ENCODE measurements around the gene IL5. TPM values are rescaled to one million over a fixed set of nuclear protein-coding genes. Genes with fewer than 3 reads are reported as not detected.

IL5 gene
- total and polyA plus RNA-seq, 5 donors = not detected

- intact Hi-C loops (cut with DNase I) = no loop called here
- peaks cover 3% of the 10 kb centered on the region for H3K4me1 ChIP-seq (ENCODE audit: control insufficient read depth, insufficient read depth, low read length)
- no peaks in the 10 kb centered on the region for H3K27me3 ChIP-seq (ENCODE audit: control insufficient read depth, insufficient read depth)
- no peak for ATAC-seq
- H3K9me3 ChIP-seq (ENCODE audit: control insufficient read depth, low read length) = no peaks in the 10 kb centered on the region
- H3K27ac ChIP-seq (ENCODE audit: low read length) = no peak overlapping the region
- DNase-seq = no peak
- 84% methylated on average over 2 of the region's 2 CpGs for WGBS
- H3K4me3 ChIP-seq (ENCODE audit: low read length) = no peak overlapping the region
Measured at GRCh38 chr5:132505641-132506040, 37.7 kb downstream of the IL5 start.

GRCh38 chr5:132504746-132505145 lies 38.6 kb downstream of the IL5 start:
- H3K27ac ChIP-seq (ENCODE audit: low read length) = no peak overlapping the region
- 85% methylated on average over 4 of the region's 4 CpGs for WGBS

DNA sequence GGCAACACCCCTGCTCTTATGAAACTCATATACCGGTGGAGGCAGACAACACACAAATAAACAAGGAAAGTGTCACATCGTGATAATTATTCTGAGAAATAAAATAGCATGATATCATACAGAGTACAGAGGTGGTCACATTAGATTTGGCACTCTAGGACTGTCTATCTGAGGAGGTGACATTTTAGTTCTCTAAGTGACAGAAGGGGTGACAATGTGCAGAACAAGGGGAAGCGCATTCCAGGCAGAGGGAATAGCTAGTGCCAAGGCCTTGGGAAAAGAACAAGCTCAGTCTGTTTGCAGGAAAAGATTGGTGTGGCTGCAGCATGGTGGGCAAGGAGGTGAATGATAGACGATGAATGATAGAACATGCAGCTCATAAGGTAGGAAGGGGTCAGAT lies 40.1 kb downstream of the IL5 start:
- no peaks in the 10 kb centered on the region for H3K9me3 ChIP-seq (ENCODE audit: control insufficient read depth, low read length)
- H3K27ac ChIP-seq (ENCODE audit: low read length) = no peak overlapping the region
- 63% methylated on average over 4 of the region's 4 CpGs for WGBS
- DNase-seq = no peak
- H3K27me3 ChIP-seq (ENCODE audit: control insufficient read depth, insufficient read depth) = no peaks in the 10 kb centered on the region
- peaks cover 3% of the 10 kb centered on the region for H3K4me1 ChIP-seq (ENCODE audit: control insufficient read depth, insufficient read depth, low read length)
- intact Hi-C loops (cut with DNase I) = loop anchor here in 2 of 4 donors (5.0 kb wide), 2 partner anchors 111 to 116 kb away; no protein-coding TSS in a partner anchor
- no peak overlapping the region for H3K4me3 ChIP-seq (ENCODE audit: low read length)
- ATAC-seq = no peak

More at GRCh38 chr5:132504746-132505145, 38.6 kb downstream of the IL5 start:
- Histone ChIP-seq H3K27me3 (ENCODE audit: control insufficient read depth, insufficient read depth) (no peaks in the 10 kb centered on the region), H3K4me3 (ENCODE audit: low read length) (no peak overlapping the region), H3K9me3 (ENCODE audit: control insufficient read depth, low read length) (no peaks in the 10 kb centered on the region), H3K4me1 (ENCODE audit: control insufficient read depth, insufficient read depth, low read length) (peaks cover 3% of the 10 kb centered on the region)
- intact Hi-C loops (cut with DNase I) = loop anchor here in 2 of 4 donors (5.0 kb wide), 2 partner anchors 112 to 117 kb away; no protein-coding TSS in a partner anchor
- DNase-seq (no peak), ATAC-seq (no peak)

DNA sequence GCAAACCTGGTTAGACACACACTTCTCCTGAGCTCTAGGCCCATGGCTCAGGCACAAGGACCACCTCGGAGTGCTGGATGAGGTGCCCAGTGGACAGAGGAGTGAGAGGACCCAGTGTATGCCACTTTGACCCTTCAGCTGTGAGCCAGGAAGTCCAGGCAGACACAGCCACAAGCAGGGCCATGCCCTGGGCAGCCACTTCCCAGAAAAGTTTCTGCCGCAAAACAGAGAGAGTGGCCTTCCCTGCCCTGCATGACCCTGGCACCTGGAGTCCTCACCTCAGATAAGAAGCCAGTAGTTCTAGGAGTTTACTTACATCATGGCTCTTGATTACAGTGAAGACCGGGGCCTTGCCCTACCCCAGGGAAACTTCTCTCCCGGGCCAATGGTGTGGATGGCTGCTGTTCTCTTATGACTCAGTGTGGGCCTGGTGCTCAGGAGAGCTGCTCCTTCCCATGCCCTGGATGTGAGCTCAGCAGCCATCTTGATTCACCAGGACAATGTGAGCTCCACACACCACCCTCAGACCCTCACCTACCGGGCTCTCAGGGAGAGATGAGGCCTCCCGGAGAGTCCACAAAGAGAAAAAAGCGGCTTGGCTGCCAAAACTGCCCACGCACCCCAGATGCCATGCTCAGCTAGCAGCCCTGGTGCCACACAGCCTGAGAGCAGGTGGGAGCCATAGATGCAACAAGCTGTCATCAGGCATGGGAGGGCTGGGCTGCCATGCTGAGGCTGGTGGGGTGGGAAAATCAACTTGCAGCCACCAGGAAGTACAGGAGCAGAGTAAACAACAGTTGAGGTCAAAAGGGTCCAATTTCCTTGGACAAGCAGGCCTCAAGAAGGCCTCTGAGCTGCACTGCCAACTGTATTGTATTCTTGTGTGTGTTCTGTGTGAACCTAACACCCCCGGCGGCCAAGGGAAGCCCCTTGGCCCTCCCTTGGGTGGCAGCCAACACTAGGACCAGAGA lies 41.1 kb downstream of the IL5 start:
- Histone ChIP-seq H3K27me3 (ENCODE audit: control insufficient read depth, insufficient read depth) (no peaks in the 10 kb centered on the region), H3K9me3 (ENCODE audit: control insufficient read depth, low read length) (no peaks in the 10 kb centered on the region), H3K4me1 (ENCODE audit: control insufficient read depth, insufficient read depth, low read length) (peaks cover 10% of the 10 kb centered on the region), H3K27ac (ENCODE audit: low read length) (peak overlapping the region; percentile 15), H3K4me3 (ENCODE audit: low read length) (no peak overlapping the region)
- intact Hi-C loops (cut with DNase I) = loop anchor here (2.0 to 5.0 kb wide), 3 partner anchors 110 to 115 kb away; no protein-coding TSS in a partner anchor
- WGBS = 70% methylated on average over 10 of the region's 10 CpGs
- DNase-seq (peak in 1 of 3 donors; percentile 58), ATAC-seq (no peak)

- ATAC-seq (no peak), DNase-seq (no peak)
- Histone ChIP-seq H3K9me3 (ENCODE audit: control insufficient read depth, low read length) (no peaks in the 10 kb centered on the region), H3K27me3 (ENCODE audit: control insufficient read depth, insufficient read depth) (no peaks in the 10 kb centered on the region), H3K4me3 (ENCODE audit: low read length) (no peak overlapping the region), H3K27ac (ENCODE audit: low read length) (no peak overlapping the region), H3K4me1 (ENCODE audit: control insufficient read depth, insufficient read depth, low read length) (peaks cover 10% of the 10 kb centered on the region)
- 84% methylated on average over 4 of the region's 4 CpGs for WGBS
- intact Hi-C loops (cut with DNase I) = loop anchor here (2.0 to 5.0 kb wide), 3 partner anchors 109 to 115 kb away; no protein-coding TSS in a partner anchor
Measured at GRCh38 chr5:132501629-132501956, 41.7 kb downstream of the IL5 start.

- ATAC-seq = peak; percentile 6 to 18
Measured at GRCh38 chr5:132500931-132501628, 42.2 kb downstream of the IL5 start.

GRCh38 chr5:132500244-132500930 lies 42.9 kb downstream of the IL5 start:
- Histone ChIP-seq H3K4me1 (ENCODE audit: control insufficient read depth, insufficient read depth, low read length) (peaks cover 8% of the 10 kb centered on the region), H3K27me3 (ENCODE audit: control insufficient read depth, insufficient read depth) (no peaks in the 10 kb centered on the region), H3K4me3 (ENCODE audit: low read length) (no peak overlapping the region), H3K27ac (ENCODE audit: low read length) (peak overlapping the region; percentile 1), H3K9me3 (ENCODE audit: control insufficient read depth, low read length) (no peaks in the 10 kb centered on the region)
- intact Hi-C loops (cut with DNase I) = loop anchor here (2.0 to 5.0 kb wide), 3 partner anchors 108 to 114 kb away; no protein-coding TSS in a partner anchor
- peak in 1 of 3 donors; percentile 41 for DNase-seq
- no peak for ATAC-seq
- 95% methylated on average over 6 of the region's 6 CpGs for WGBS

More at GRCh38 chr5:132500931-132501628, 42.2 kb downstream of the IL5 start:
- peaks cover 10% of the 10 kb centered on the region for H3K4me1 ChIP-seq (ENCODE audit: control insufficient read depth, insufficient read depth, low read length)
- WGBS = 58% methylated on average over 6 of the region's 6 CpGs
- H3K27me3 ChIP-seq (ENCODE audit: control insufficient read depth, insufficient read depth) = no peaks in the 10 kb centered on the region
- DNase-seq = peak; percentile 55 to 81 (median 79)
- no peaks in the 10 kb centered on the region for H3K9me3 ChIP-seq (ENCODE audit: control insufficient read depth, low read length)
- no peak overlapping the region for H3K4me3 ChIP-seq (ENCODE audit: low read length)
- intact Hi-C loops (cut with DNase I) = loop anchor here (2.0 to 5.0 kb wide), 3 partner anchors 109 to 114 kb away; no protein-coding TSS in a partner anchor
- H3K27ac ChIP-seq (ENCODE audit: low read length) = peak overlapping the region; percentile 1

DNA sequence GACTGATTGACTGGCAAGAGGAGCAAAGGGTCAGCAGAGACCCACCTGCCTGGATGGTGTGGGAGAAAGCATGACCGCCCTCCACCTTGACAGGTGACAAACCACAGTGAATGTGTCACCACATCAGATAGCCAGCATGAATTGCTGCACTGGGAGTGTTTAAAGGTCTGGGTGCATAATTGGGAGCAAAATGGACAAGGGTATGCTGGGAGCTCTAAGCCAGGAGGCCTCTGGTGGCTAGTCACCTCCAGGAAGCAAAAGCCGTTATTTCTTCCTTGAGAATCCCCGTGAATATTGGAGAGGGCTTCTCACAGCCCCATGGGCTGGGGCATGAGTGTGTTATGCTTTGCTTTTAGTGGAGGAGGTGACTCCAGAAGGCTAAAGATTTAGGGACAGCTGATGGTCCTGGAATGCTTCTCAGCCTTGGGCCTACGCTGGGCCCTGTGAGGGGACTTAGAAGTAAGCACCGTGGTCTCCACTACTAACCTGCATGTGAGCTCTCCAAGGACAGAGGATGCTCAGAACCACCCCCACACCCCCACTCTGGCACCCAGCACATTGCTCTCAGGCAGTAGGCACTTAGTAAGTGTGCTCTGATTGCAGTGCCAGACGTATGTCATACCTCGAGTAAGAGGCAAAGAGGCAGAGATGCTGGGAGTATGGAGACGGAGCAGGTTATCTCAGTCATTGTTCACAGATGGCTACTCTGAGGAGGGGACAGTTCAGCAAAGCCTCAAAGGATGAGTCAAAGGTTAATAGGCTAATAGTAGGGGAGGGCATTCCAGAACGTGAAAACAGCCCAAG lies 43.7 kb downstream of the IL5 start:
- H3K4me1 ChIP-seq (ENCODE audit: control insufficient read depth, insufficient read depth, low read length) = peaks cover 8% of the 10 kb centered on the region
- 59% methylated on average over 9 of the region's 9 CpGs for WGBS
- no peak overlapping the region for H3K27ac ChIP-seq (ENCODE audit: low read length)
- intact Hi-C loops (cut with DNase I) = loop anchor here (2.0 to 10.0 kb wide), 5 partner anchors 92 to 315 kb away; no protein-coding TSS in a partner anchor
- no peaks in the 10 kb centered on the region for H3K9me3 ChIP-seq (ENCODE audit: control insufficient read depth, low read length)
- no peaks in the 10 kb centered on the region for H3K27me3 ChIP-seq (ENCODE audit: control insufficient read depth, insufficient read depth)
- ATAC-seq (no peak), DNase-seq (peak in 2 of 3 donors; percentile 31 to 51)
- no peak overlapping the region for H3K4me3 ChIP-seq (ENCODE audit: low read length)

- Histone ChIP-seq H3K4me1 (ENCODE audit: control insufficient read depth, insufficient read depth, low read length) (peaks cover 8% of the 10 kb centered on the region), H3K9me3 (ENCODE audit: control insufficient read depth, low read length) (no peaks in the 10 kb centered on the region), H3K27me3 (ENCODE audit: control insufficient read depth, insufficient read depth) (no peaks in the 10 kb centered on the region), H3K27ac (ENCODE audit: low read length) (no peak overlapping the region), H3K4me3 (ENCODE audit: low read length) (no peak overlapping the region)
- ATAC-seq (no peak), DNase-seq (peak in 1 of 3 donors; percentile 23)
- WGBS = 89% methylated on average over 4 of the region's 4 CpGs
- intact Hi-C loops (cut with DNase I) = loop anchor here in 2 of 4 donors (5.0 to 10.0 kb wide), 2 partner anchors 91 to 314 kb away; no protein-coding TSS in a partner anchor
Measured at GRCh38 chr5:132498686-132499271, 44.5 kb downstream of the IL5 start.
